ENCODE measurements around the gene GLT8D1. TPM values are rescaled to one million over a fixed set of nuclear protein-coding genes. Genes with fewer than 3 reads are reported as not detected.

Gene GLT8D1
- total and polyA plus RNA-seq, 2 of the 13 experiments (the other 11 are each of a cell fraction or from before 2014, with no cell fraction given) = 110 to 121 TPM

DNA sequence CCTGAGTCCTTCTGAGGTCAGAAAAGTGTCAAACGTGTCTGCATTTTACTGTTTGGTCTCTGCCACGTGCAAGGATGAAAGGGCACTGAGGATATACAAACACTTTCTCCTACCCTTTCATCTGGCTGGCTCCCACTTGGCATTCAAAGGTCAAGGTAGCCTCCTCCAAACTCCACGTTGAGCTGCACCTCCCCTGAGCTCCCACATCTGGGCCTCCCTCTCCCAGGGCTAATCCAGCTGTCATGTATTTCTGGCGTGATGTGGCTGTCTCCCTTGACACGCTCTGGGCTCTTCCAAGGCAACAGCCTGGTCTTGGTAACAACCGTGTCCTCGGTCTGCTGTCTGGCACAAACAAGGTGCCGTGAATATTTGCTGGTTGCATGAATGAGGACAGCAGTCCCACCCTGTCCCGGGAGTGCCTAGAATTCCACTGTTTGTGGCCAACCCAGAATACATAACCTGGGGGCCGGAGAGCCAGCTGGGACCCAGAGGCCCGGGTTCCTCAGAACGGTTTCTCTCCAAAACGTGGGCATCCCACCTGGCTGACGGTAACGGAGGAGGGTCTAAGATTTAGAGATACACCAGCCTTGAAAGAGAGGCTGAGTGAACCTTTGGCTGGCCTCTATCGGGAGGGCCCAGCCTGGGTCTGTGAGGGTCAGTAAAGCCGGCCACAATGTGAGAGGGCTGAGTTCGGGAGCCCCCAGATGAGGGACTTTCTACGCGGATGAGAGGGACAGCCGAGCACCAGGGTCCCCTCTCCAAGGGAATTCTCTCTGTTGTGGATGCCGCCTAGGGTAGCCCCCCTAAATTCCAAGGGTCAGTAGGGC lies 767 bp downstream of the GLT8D1 start (continued):
- TF ChIP-seq ZFP36 (IDR thresholded peaks at IDR 0.05; ENCODE audit: borderline replicate concordance, low read depth, low read length, partially characterized antibody) (no peak), ZNF605 (CRISPR knock-in tag; IDR thresholded peaks at IDR 0.05) (no peak; the same call in 1 of the 2 replicates), ZNF34 (CRISPR knock-in tag; IDR thresholded peaks at IDR 0.05; ENCODE audit: borderline replicate concordance) (no peak), ZNF790 (CRISPR knock-in tag; IDR thresholded peaks at IDR 0.05; ENCODE audit: borderline replicate concordance) (no peak), SPEN (CRISPR knock-in tag; IDR thresholded peaks at IDR 0.05; ENCODE audit: low read depth) (peak; percentile 48; the same call in 1 of the 2 replicates), HOXA9 (CRISPR knock-in tag; IDR thresholded peaks at IDR 0.05; ENCODE audit: borderline replicate concordance) (no peak), HNRNPH1 (optimal IDR thresholded peaks at IDR 0.05; ENCODE audit: low read depth, low read length) (no peak), ZNF563 (CRISPR knock-in tag; IDR thresholded peaks at IDR 0.05) (no peak), ZNF101 (CRISPR knock-in tag; IDR thresholded peaks at IDR 0.05; ENCODE audit: borderline replicate concordance, low read depth) (no peak), CBX5 (CRISPR knock-in tag; IDR thresholded peaks at IDR 0.05; ENCODE audit: borderline replicate concordance) (peak; percentile 15; the same call in 1 of the 2 replicates), ZNF557 (CRISPR knock-in tag; IDR thresholded peaks at IDR 0.05) (peak; percentile 89; the same call in 1 of the 2 replicates), TP53 (CRISPR knock-in tag; conservative IDR thresholded peaks at IDR 0.05) (0 out of 2 replicates have a peak, but pooled peaks have one; percentile 24), PHF8 (CRISPR knock-in tag; IDR thresholded peaks at IDR 0.05) (peak; percentile 47; the same call in 1 of the 2 replicates), ZFP36L1 (CRISPR knock-in tag; IDR thresholded peaks at IDR 0.05) (0 out of 2 replicates have a peak, but pooled peaks have one; percentile 70), CCAR2 (optimal IDR thresholded peaks at IDR 0.05; ENCODE audit: low read depth, low read length) (no peak), ZNF329 (CRISPR knock-in tag; IDR thresholded peaks at IDR 0.05; ENCODE audit: low read depth) (no peak), ZNF264 (CRISPR knock-in tag; IDR thresholded peaks at IDR 0.05) (peak; percentile 89), U2AF1 (optimal IDR thresholded peaks at IDR 0.05; ENCODE audit: low read depth, low read length) (no peak)
- TF ChIP-seq, protein P1, sequence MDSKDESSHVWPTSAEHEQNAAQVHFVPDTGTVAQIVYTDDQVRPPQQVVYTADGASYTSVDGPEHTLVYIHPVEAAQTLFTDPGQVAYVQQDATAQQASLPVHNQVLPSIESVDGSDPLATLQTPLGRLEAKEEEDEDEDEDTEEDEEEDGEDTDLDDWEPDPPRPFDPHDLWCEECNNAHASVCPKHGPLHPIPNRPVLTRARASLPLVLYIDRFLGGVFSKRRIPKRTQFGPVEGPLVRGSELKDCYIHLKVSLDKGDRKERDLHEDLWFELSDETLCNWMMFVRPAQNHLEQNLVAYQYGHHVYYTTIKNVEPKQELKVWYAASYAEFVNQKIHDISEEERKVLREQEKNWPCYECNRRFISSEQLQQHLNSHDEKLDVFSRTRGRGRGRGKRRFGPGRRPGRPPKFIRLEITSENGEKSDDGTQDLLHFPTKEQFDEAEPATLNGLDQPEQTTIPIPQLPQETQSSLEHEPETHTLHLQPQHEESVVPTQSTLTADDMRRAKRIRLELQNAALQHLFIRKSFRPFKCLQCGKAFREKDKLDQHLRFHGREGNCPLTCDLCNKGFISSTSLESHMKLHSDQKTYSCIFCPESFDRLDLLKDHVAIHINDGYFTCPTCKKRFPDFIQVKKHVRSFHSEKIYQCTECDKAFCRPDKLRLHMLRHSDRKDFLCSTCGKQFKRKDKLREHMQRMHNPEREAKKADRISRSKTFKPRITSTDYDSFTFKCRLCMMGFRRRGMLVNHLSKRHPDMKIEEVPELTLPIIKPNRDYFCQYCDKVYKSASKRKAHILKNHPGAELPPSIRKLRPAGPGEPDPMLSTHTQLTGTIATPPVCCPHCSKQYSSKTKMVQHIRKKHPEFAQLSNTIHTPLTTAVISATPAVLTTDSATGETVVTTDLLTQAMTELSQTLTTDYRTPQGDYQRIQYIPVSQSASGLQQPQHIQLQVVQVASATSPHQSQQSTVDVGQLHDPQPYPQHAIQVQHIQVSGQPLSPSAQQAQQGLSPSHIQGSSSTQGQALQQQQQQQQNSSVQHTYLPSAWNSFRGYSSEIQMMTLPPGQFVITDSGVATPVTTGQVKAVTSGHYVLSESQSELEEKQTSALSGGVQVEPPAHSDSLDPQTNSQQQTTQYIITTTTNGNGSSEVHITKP (CRISPR knock-in tag; IDR thresholded peaks at IDR 0.05; ENCODE audit: low read depth) = peak; percentile 65
- TF ChIP-seq, protein P2, sequence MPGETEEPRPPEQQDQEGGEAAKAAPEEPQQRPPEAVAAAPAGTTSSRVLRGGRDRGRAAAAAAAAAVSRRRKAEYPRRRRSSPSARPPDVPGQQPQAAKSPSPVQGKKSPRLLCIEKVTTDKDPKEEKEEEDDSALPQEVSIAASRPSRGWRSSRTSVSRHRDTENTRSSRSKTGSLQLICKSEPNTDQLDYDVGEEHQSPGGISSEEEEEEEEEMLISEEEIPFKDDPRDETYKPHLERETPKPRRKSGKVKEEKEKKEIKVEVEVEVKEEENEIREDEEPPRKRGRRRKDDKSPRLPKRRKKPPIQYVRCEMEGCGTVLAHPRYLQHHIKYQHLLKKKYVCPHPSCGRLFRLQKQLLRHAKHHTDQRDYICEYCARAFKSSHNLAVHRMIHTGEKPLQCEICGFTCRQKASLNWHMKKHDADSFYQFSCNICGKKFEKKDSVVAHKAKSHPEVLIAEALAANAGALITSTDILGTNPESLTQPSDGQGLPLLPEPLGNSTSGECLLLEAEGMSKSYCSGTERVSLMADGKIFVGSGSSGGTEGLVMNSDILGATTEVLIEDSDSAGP (CRISPR knock-in tag; IDR thresholded peaks at IDR 0.05; ENCODE audit: borderline replicate concordance) = peak; percentile 40; the same call in 1 of the 2 replicates
- TF ChIP-seq, protein P3, sequence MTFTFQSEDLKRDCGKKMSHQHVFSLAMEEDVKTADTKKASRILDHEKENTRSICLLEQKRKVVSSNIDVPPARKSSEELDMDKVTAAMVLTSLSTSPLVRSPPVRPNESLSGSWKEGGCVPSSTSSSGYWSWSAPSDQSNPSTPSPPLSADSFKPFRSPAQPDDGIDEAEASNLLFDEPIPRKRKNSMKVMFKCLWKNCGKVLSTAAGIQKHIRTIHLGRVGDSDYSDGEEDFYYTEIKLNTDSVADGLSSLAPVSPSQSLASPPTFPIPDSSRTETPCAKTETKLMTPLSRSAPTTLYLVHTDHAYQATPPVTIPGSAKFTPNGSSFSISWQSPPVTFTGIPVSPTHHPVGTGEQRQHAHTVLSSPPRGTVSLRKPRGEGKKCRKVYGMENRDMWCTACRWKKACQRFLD (CRISPR knock-in tag; IDR thresholded peaks at IDR 0.05; ENCODE audit: borderline replicate concordance) = no peak; the same call in 1 of the 2 replicates

Data from HepG2 (cell line).